ENCODE data around the gene DNER. TPM values are rescaled to one million over a fixed set of nuclear protein-coding genes. Genes with fewer than 3 reads are reported as not detected.

DNER gene
- total and polyA plus RNA-seq, 10 of the 15 experiments (the other 5 are each of a cell fraction or from before 2014, with no cell fraction given): 0.04 to 0.08 (median 0.07) TPM; not detected in 7

DNA sequence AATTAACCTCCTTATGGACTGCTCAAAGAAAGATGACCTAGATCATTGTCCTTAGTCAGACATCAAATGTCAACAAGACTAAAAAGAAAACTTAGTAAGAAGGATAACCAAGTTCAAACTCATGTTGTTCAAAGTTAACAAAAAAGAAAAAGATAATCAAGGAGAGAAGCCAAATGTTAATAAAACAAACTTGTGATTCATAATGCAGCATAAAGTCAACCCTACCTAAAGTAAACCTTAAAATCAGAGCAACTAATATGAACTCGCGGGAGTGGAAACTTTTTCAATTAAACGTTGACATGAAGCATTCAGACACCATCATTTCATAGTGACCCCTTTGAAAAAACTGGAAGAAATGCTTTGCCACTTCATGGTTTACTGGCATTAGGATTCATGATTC lies 52.9 kb downstream of the DNER start:
- in situ Hi-C loops (cut with MboI): no loop called here
- ChIA-PET POLR2A (no interaction called here), RAD21 (ENCODE audit: unreplicated experiment) (no interaction called here), SMC1A (ENCODE audit: uncharacterized antibody, unreplicated experiment) (no interaction called here), CTCF (no interaction called here)
- H3K9ac ChIP-seq (ENCODE audit: control insufficient read depth, insufficient read depth, low read length): no peak overlapping the region
- intact Hi-C loops (cut with micrococcal nuclease; ENCODE audit: unreplicated experiment): no loop called here
- no peaks in the 10 kb centered on the region for H3K36me3 ChIP-seq (ENCODE audit: control insufficient read depth in 2 of 2, insufficient read depth in 2 of 2, low read length in 1 of 2)
- H3K4me1 ChIP-seq (ENCODE audit: control insufficient read depth, insufficient read depth, low read length): no peaks in the 10 kb centered on the region
- H3K9me3 ChIP-seq (replicated peaks; ENCODE audit: control insufficient read depth, insufficient read depth, low read length): no peaks in the 10 kb centered on the region
- no peak for ATAC-seq
- H3K27ac ChIP-seq (ENCODE audit: control insufficient read depth, insufficient read depth): no peak overlapping the region
- no peak overlapping the region for H2AFZ ChIP-seq (ENCODE audit: control insufficient read depth, low read depth, low read length)
- no peaks in the 10 kb centered on the region for H4K20me1 ChIP-seq (ENCODE audit: control insufficient read depth, insufficient read depth)
- FAIRE-seq: no peak
- TF ChIP-seq, protein P1, sequence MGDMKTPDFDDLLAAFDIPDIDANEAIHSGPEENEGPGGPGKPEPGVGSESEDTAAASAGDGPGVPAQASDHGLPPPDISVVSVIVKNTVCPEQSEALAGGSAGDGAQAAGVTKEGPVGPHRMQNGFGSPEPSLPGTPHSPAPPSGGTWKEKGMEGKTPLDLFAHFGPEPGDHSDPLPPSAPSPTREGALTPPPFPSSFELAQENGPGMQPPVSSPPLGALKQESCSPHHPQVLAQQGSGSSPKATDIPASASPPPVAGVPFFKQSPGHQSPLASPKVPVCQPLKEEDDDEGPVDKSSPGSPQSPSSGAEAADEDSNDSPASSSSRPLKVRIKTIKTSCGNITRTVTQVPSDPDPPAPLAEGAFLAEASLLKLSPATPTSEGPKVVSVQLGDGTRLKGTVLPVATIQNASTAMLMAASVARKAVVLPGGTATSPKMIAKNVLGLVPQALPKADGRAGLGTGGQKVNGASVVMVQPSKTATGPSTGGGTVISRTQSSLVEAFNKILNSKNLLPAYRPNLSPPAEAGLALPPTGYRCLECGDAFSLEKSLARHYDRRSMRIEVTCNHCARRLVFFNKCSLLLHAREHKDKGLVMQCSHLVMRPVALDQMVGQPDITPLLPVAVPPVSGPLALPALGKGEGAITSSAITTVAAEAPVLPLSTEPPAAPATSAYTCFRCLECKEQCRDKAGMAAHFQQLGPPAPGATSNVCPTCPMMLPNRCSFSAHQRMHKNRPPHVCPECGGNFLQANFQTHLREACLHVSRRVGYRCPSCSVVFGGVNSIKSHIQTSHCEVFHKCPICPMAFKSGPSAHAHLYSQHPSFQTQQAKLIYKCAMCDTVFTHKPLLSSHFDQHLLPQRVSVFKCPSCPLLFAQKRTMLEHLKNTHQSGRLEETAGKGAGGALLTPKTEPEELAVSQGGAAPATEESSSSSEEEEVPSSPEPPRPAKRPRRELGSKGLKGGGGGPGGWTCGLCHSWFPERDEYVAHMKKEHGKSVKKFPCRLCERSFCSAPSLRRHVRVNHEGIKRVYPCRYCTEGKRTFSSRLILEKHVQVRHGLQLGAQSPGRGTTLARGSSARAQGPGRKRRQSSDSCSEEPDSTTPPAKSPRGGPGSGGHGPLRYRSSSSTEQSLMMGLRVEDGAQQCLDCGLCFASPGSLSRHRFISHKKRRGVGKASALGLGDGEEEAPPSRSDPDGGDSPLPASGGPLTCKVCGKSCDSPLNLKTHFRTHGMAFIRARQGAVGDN (IDR thresholded peaks at IDR 0.05): no peak
- TF ChIP-seq GATAD2B (conservative IDR thresholded peaks at IDR 0.05; ENCODE audit: low read depth) (no peak), EGR1 (IDR thresholded peaks at IDR 0.05; ENCODE audit: borderline replicate concordance in 1 of 2, low read depth in 2 of 2, low read length in 2 of 2) (no peak), CREM (IDR thresholded peaks at IDR 0.05; ENCODE audit: low read depth) (no peak), FOXK2 (IDR thresholded peaks at IDR 0.05) (no peak), STAT3 (IDR thresholded peaks at IDR 0.05; ENCODE audit: low read depth, low read length) (no peak)
- TF ChIP-seq, protein P2, sequence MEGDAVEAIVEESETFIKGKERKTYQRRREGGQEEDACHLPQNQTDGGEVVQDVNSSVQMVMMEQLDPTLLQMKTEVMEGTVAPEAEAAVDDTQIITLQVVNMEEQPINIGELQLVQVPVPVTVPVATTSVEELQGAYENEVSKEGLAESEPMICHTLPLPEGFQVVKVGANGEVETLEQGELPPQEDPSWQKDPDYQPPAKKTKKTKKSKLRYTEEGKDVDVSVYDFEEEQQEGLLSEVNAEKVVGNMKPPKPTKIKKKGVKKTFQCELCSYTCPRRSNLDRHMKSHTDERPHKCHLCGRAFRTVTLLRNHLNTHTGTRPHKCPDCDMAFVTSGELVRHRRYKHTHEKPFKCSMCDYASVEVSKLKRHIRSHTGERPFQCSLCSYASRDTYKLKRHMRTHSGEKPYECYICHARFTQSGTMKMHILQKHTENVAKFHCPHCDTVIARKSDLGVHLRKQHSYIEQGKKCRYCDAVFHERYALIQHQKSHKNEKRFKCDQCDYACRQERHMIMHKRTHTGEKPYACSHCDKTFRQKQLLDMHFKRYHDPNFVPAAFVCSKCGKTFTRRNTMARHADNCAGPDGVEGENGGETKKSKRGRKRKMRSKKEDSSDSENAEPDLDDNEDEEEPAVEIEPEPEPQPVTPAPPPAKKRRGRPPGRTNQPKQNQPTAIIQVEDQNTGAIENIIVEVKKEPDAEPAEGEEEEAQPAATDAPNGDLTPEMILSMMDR (IDR thresholded peaks at IDR 0.05 in 2 of 3, conservative IDR thresholded peaks at IDR 0.05 in 1 of 3; ENCODE audit: control insufficient read depth in 2 of 3, extremely low read depth in 1 of 3, insufficient read depth in 1 of 3, low read depth in 3 of 3, low read length in 3 of 3): no peak
- H3K27me3 ChIP-seq (replicated peaks in 1 of 2; ENCODE audit: control insufficient read depth in 2 of 2, insufficient read depth in 2 of 2, low read length in 1 of 2): no peaks in the 10 kb centered on the region
- no peak for DNase-seq (ENCODE audit: low read depth, low spot score)
- H3K4me3 ChIP-seq: no peak overlapping the region
- H3K4me2 ChIP-seq (ENCODE audit: control insufficient read depth, insufficient read depth): no peak overlapping the region
- WGBS (ENCODE audit: insufficient coverage, insufficient replicate concordance, low lambda C conversion rate, missing lambda C conversion rate): 57% methylated on average over 3 of the region's 3 CpGs
- BruUV-seq (replicated peaks): no TSS peak
- H3K79me2 ChIP-seq (ENCODE audit: control insufficient read depth, insufficient read depth, low read length): no peaks in the 10 kb centered on the region
